SIG-M5 treated with dmso at 0.1 percent for 504 hours (cell line): Measurements from ENCODE around the gene TMED1.
"Not testable (repeated sequence)": the region's sequence is repeated elsewhere in the genome, so short reads cannot be mapped to it uniquely, and the experiment has no call there.

Experiments
- DNase-seq: peaks from one replicate; lab custom pipeline; 2025; ENCODE audit not compliant: unreplicated experiment; lab: John Stamatoyannopoulos, UW

TMED1 gene

DNA sequence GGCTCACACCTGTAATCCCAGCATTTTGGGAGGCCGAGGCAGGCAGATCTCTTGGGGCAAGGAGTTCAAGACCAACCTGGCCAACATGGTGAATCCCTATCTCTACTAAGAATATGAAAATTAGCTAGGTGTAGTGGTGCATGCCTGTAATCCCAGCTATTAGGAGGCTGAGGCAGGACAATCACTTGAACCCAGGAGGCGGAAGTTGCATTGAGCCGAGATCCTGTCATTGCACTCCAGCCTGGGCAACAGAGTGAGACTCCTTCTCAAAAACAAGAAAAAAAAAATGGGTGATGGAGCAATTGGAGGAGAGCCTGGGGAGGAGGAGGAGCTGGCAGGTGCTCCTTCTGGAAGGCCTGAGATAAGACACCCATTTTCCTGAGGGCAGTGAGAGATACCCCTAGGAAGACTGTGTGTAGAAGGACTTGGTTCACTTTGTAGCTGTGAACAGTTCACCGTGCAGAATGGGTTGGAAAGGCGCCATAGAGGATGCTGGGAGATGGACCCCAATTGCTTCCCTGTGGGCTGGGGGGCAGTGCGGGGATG is 26.6 kb upstream of the TMED1 start:
- no peak for DNase-seq

DNA sequence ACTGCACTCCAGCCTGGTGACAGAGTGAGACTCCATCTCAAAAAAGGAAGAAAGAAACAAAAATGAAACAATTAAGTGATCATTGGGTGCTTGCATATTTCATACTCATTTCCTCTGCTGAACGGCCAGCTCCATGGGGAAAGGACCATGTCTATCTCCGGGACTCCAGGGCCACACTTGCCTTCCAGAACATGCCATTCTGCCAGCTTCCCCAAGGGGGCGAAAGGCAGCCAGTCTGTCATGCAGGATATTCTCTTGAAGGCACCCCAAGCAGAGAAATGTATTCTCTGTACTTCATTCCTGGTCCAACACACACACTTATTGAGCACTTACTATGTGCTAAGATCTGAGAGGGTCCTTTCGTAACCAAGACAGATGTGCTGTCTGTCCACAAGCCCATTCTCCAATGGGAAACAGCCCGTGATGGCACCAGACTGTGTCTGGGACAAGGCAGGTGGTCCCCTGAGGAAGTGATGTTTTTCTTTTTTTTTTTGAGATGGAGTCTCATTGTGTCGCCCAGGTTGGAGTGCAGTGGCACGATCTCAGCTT is 25.2 kb upstream of the TMED1 start:
- peak; percentile 50 for DNase-seq

DNA sequence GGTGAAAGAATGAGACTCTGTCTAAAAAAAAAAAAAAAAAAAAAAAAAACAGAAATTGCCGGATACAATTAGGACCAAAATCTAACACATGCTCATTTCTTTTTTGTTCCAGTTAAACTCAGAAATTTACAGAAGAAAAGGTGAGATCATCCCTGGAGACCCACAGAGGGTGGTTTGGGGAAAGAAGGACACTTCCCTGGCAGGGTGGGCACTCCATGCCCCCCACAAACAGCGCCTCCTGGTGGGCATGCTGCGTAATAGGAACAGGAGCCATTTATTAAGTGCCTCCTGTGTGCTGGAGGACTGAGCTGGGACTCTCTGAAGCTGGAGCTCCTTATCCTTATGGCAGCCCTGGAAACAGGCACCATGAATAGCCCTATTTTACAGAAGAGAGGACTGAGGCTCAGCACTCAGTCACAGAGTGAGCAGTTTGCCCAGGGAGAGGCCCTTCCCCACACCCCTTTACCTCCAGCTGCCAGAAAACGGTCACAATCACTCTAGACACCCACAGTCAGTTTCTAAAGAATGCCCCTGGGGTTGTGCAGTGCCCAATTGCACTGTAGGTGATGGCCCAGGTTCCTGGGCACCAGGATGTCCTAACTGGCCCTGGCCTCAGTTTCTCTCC is 22.3 kb upstream of the TMED1 start:
- no peak for DNase-seq

DNA sequence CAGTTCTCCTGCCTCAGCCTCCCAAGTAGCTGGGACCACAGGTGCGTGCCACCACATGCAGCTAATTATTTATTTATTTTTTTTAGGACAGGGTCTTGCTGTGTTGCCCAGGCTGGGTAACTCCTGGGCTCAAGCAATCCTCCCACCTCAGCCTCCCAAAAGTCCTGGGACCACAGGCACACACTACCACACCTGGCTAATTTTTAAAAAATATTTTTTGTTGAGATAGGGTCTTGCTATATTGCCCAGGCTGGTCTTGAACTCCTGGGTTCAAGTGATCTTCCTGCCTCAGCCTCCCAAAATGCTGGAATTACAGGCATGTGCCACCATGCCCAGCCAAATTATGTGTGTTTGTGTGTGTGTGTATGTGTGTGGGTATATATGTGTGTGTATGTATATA is 20.9 kb upstream of the TMED1 start:
- not testable (repeated sequence) for DNase-seq

DNA sequence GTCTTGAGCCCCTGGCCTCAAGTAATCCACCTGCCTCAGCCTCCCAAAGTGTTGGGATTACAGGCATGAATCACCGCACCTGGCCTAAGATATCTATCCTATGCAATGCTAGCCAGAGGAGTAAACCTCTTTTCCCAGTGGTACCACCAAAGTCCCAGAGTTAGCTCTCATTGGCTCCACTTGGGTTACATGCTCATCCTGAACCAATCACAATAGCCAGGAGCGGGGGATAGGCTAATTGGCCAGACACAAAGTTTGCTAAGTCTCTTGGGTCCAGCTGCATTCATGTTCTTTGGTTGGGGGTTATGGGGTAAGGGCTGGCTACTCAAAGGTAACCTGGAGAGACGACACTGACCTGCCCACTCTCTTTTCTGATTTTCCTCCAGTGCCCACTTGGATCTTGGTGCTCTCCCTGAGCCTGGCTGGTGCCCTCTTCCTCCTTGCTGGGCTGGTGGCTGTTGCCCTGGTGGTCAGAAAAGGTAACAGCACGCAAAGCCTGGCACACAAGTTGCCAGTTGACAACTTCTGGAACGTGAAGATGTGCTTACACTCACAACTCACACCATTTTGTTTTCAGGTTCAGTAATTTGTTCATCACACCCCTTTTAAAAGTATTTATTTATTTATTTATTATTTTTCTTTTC is 20.0 kb upstream of the TMED1 start:
- DNase-seq, result peak; percentile 31

DNA sequence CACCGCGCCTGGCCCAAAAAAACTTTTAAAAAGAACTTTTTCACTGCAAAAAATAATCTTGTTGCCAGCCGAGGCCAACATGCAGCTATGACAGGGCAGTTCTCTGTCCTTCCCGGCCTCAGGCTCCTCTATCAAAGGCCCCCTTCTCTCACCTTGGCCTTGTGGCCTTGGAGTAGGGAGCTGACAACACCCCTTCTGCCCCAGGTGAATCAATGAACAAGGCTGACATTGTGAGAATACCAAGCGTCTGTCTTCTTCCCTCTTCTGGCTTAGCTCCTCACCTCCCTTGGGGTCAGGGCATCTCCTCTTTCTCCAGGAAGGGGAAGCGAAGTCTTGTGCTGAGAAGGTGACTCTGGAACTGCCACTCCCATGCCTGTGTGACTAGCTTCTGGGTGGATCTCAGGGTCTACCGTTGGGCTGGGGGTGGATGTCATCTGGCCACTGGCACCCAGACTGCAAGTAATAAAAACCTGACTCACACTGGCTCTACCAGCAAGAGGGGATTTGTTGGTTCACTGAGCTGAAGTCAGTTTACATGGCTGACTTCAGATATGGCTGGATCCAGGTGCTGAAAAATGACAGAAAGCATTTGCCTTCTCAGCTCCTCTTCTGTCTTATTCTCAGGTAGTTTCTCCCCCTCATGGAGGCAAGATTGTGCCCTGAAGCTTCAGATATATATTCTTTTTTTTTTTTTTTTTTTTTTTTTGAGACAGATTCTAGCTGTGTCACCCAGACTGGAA is 18.5 kb upstream of the TMED1 start:
- no peak for DNase-seq

DNA sequence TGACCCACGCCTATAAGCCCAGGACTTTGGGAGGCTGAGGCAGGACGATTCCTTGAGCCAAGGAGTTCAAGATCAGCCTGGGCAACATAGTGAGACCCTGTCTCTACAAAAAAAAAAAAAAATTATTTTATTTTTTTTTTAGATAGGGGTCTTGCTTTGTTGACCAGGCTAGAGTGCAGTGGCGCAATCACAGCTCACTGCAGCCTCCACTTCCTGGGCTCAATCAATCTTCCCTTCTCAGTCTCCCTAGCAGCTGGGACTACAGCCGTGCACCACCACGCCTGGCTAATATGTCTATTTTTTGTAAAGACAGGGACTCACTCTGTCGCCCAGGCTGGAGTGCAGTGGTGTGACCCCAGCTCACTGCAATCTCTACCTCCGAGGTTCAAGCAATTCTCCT is 16.9 kb upstream of the TMED1 start:
- DNase-seq, result no peak

DNA sequence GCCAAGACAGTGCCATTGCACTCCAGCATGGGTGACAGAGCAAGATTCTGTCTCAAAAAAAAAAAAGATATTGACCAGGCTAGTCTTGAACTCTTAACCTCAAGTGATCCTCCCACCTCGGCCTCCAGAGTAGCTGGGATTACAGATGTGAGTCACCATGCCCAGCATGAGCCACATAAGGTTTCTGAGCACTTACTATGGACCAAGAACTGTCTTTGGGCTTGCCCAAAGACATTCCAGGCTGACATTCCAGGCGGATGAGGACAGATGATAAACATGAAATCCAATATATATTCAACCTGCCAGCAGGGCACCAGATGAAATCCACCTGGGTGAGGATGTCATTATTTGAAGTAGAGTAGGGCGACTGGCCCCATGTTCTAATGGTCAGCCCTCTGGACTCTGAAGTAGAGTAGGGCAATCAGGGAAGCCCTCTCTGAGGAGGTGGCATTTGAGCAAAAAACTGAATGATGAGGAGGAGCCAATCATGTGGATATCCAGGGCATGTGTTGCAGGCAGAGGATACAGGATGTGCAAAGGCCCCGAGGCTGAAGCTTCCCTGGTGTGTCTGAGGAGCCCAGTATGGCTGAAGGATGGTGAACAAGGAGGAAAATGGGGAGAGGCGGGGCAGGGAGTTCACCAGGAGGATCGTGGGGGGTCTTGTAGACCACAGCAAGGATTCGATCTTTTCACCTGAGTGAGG is 16.2 kb upstream of the TMED1 start:
- no peak for DNase-seq

DNA sequence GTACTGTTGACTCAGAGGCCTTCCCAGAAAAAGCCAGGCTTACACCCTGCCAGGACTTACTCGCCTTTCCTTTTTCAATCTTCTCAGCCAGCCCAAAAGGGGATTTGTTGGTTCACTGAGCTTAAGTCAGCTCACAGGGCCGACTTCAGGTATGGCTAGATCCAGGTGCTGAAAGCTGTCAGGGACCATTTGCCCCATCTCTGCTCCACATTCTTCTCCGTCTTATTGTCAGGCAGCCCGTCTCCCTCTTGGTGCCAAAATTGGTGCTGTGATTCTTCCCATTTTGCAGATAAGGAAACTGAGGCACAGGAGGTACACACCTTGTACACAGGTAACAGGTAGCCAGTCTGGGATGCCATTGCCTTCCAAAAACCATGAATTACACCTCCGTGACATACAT is 14.6 kb upstream of the TMED1 start:
- DNase-seq, result no peak

DNA sequence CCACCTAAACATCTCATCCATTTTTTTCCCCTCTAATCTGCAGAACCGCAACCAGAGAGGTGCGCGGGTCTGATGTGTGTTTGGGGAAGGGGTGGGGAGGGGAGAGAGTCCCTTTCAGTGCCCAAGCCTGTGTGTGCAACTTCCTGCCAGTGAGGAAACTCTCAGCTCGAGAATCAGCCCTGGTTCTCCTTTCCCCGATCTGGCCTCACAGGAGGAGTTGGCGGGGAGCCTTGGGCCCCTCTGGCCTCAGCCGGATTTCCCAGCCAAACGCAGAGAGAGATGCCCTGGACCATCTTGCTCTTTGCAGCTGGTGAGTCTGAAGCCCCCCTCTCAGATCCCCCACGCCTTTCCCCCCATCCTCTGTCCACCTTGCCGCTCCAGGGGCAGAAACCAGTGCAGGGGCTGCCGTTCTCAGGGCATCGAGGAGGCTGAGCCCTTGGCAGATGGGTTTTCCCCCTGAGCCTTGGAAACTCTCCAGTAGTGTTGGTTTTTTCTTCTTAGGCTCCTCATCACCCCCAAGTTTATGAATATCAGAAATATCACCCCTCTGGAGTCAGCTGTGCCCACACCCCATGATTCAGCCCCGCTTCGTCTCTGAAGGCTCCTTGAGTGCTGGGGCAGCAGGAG is 12.3 kb upstream of the TMED1 start, which contains the start of gene C19orf38:
Gene C19orf38 (plus strand): TSS at position 186 of the 627 bp plus-strand sequence. CDS start 94 bp downstream, at position 280.
- DNase-seq, result peak; percentile 80

DNA sequence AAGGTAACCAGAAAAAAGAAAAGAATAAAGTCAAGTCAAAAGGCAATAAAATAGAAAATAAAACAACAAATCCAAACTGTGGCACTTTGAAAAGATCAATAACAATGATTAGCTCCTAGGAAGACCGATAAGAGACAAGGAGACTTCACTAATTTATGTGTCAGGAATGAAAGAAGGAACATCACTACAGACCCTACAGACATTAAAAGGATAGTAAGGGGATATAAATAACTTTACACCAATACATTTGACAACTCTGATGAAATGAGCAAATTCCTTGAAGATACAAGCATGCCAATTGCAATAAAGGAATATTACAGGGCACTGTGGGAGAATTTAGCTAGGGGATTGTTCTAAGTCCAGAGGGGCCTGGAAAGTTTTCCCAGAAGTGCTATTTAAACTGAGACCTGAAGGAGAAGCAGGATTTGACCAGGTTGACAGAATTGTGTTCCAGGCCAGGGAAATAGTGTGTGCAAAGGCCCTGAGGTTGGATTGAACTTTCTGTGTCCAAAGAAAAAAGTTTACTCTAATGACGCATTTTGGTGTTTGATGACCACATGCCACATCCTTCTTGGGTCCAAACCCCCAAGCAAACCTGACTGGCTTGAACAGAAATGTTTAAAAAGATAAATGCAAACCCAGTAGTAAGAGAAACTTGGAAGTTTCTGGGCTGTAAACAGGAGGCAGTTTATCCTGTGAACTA is 10.6 kb upstream of the TMED1 start:
- DNase-seq, result no peak

DNA sequence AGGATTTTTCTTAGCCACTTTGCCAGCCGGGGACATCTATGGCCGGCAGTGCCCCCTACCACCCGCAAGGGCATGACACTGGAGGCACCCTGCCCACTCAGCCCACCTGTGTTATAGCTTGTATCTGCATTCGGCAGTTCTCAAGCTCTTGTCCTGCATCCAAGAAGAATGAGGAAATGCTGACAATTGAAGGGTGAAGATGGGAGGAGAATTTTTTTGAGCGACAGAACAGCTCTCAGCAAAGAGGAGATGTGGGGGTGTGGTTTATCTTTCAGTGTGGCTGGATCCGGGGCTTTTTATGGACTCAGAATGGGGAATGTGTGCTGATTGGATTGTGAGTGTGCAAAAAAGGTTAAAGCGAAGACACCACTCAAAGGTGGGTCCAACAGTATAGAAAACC is 6.8 kb upstream of the TMED1 start:
- no peak for DNase-seq

DNA sequence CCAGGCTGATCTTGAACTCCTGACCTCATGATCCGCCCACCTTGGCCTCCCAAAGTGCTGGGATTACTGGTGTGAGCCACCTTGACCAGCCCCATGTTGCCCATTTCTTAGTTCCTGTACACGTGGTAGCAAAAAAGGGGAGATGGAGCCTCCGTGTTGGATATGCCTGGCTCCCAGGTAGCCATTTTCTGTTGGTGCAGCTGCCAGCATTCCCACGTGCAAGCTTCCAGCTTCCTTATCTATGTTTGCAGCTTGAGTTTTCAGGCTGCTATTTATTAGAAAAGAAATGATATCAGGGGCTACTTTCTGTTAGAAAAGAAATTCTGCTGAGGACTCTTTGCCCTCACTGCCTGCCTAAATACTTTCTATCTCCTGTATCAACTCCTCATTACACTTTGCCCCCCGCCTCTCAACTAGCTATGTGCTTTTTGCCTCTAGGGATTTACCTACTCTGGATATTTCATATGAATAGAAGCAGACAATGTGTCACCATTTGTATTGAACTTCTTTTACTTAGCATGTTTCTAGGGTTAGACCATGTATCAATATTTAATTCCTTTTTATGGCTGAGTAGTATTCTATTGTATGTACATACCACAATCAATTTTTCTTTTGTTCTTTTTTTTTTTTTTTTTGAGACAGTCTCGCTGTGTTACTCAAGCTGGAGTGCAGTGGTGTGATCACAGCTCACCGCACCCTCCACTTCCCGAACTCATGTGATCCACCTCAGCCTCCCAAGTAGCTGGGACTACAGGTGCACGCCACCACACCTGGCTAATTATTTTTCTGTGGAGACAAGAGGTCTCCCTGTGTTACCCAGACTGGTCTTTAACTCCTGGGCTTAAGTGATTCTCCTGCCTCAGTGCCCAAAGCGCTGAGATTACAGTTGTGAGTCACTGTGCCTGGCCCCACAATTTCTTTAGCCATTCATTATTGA is 3.4 kb upstream of the TMED1 start:
- no peak for DNase-seq

DNA sequence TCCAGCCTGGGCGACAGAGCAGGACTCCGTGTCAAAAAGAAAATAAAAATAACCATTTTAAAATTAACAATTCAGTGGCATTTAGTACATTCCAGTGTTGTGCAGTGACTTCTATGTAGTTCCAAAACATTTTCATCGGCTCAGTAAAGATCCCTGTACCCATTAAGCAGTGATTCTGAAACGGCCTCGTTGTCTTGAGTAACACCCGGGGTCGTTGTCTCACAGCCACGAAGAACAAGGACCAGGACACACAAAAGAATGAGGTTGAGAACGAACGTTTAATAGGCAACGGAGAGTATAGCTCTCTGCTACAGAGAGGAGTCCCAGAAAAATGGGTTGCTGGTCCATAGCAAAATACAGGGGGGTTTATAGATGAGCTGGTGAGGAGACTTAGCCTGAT is 2.4 kb upstream of the TMED1 start:
- DNase-seq, result no peak

DNA sequence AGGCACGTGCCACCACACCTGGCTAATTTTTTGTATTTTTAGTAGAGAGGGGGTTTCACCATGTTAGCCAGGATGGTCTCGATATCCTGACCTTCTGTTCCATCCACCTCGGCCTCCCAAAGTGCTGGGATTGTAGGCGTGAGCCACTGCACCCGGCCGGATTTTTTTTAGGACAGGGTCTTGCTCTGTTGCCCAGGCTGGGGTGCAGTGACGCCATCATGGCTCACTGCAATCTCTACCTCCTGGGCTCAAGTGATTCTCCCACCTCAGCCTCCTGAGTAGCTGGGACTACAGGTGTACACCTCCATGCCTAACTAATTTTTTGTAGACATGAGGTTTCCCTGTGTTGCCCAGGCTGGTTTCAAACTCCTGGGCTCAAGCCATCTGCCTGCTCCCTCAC is 1.6 kb upstream of the TMED1 start:
- DNase-seq, result not testable (repeated sequence)

DNA sequence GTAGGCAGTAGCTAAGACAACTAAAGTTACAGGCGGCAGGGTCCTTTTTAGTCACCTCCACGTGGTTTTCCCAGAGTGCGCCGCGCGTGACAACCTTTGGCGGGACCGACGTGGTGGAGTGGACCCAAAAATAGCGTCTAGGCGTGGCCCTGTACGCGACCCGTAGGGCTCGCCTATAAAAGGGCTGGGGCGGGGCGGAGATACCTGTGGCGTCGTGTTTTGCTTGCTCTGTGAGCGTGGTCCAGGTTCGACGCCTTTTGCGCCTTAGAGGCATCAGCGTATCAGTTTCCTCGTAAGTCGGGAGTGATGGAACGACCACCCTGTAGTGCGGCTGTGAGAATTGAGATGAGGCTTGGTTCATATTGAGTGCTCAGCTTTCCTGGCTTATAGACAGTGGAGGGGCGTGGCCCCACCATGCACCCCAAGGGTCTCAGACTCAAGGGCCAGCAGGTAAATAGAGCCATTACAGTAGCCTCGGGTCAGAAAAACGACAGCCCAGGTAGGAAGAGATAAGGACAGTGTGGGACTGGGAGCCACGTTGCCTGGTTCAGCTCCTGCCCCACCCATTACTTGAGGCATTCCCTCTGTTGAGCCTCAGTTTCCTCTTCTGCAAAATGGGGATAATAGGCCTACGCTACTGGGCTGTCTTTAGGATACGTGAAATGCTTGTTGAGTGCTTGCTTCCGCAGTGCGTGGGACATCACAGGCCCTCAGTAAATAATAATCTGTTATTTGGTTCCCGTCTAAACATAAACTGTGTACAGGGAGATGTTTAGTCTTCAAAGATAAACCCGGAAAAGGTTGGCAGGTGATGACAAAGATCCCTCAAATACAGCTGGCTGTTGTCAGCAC is 693 bp upstream of the TMED1 start:
- peak; percentile 89 for DNase-seq

DNA sequence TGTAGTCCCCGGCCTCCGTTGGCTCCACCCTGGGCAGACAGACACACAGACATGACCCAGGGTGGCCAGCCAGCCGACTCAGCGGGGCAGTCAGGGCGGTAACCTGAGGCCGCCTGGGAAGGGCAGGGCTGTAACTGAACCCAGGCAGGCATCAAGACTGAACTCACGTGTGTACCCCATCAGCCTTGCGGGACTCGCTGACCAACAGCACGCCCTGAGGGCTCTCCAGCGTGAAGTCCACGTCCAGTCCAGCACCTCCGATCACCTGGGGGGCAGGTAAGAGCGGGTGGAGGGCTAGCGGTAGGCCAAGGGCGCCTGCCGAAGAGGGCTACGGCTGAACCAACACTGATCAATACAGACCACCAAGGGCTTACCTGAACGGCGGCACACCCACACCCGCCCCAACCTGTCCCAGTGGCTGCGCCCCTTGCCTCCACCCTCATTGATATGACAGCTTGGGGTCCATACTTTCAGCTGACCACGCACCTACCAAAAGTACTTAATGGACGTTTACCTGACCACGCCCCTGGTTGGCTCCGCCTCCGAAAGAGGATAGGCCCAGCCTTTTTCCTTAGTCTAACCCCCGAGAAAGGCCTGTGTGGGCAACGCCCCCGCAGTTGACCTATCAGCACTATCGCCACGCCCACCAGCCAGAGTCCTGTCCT is 791 bp downstream of the TMED1 start:
- DNase-seq, result no peak

DNA sequence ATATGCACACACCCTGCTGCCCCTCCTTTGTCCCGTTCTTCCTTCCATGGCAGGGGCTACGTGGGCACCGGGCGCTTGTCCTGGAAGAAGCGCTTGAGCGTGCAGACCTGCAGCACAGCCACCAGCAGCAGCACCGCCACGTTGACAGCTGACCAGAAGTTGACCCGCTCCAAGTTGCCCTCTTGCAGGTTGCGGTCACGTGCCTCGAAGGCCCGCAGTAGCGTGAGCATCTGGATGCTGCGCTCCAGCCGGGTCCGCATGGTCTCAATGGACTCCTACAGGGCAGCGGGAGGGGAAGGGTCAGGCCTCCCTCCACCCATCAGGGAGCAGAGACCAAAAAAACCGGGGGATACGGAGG is 3.1 kb downstream of the TMED1 start:
- DNase-seq, result no peak
